Uterus (tissue), 2 donors: ENCODE results near the gene PARD3.

ENCODE experiments used
- POLR2A ChIP-seq, 2 donors: fragments of 450-650 bp; IDR thresholded peaks; one replicate each; pipeline ENCODE4 v1.6.1; 2016; ENCODE audit warnings: antibody characterized with exemption in 2 of 2, mild to moderate bottlenecking in 1 of 2, moderate library complexity in 1 of 2
- TF ChIP-seq, protein P1 (sequence below), 4 experiments: fragments of 200-600 bp in 2 of 4; fragments of 450-650 bp in 2 of 4; sonication (generic) in 2 of 4; IDR thresholded peaks; one replicate each; pipeline ENCODE4 v1.5.1; 2016 to 2019; ENCODE audit warnings: antibody characterized with exemption in 4 of 4, mild to moderate bottlenecking in 2 of 4, moderate library complexity in 1 of 4

DNA sequence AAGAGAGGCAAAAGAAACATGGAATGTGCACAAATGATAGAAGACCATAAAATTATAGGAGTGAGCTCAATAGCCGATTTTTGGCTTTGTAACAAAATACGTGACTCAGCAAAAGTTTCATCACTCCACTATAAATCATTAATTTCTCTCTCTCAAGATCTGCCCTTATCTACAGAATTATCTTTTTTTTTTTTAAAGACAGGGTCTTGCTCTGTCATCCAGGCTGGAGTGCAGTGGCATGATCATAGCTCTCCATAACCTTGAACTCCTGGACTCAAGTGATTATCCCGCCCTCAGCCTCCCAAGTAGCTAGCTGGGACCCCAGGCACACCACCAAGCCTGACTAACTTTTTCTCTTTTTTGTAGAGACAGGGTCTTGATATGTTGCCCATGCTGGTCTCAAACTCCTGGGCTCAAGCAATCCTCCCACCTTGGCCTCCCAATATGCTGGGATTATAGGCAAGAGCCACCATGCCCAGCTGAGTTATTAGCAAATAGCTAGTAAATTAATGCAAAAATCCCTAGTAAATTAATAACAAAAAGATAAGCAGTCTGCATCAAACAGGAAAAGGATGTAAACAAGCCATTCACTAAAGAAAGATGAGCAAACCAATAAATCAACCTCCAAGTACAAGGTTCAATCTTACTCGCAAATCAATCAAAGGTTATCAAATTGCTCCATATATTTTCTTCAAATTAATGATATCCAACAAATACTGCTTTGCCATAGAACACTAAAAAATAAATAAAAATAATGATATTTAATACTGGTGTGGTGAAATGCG, 450.7 kb downstream of the PARD3 start:
- TF ChIP-seq, protein P1, sequence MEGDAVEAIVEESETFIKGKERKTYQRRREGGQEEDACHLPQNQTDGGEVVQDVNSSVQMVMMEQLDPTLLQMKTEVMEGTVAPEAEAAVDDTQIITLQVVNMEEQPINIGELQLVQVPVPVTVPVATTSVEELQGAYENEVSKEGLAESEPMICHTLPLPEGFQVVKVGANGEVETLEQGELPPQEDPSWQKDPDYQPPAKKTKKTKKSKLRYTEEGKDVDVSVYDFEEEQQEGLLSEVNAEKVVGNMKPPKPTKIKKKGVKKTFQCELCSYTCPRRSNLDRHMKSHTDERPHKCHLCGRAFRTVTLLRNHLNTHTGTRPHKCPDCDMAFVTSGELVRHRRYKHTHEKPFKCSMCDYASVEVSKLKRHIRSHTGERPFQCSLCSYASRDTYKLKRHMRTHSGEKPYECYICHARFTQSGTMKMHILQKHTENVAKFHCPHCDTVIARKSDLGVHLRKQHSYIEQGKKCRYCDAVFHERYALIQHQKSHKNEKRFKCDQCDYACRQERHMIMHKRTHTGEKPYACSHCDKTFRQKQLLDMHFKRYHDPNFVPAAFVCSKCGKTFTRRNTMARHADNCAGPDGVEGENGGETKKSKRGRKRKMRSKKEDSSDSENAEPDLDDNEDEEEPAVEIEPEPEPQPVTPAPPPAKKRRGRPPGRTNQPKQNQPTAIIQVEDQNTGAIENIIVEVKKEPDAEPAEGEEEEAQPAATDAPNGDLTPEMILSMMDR (IDR thresholded peaks at IDR 0.05), result no peak
- TF ChIP-seq POLR2A (IDR thresholded peaks at IDR 0.05), result no peak
